Measurements from ENCODE around the gene CDH15.

Gene CDH15

DNA sequence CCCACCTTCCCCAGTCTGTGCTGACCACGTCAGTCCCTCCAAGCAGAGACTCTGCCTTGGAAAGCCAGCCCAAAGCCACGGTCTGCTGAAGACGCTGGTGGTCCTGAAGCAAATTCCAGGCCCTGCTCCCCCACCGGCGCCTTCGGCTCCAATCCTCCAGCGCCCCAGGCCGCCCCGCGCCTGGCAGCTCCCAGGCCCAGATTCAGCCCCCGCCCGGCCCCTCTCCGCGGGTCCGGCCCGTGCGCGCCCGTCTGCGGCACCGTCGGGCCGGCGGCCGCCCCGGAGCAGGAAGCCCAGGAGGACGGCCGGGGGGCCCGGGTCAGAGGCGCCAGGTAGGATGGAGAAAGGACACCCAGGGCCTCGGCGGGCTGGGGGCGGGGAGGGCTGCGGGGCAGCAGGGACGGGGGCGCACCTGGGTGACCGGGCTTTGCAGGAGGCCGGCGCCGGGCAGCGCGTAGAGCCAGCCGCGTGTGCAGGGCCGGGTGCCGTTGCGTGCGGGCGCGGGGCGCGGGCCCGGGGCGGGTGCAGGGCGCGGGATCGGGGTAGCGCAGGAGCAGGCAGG lies 29.4 kb downstream of the CDH15 start:
- no peak for DNase-seq

- DNase-seq = peak; percentile 66
These were observed 30.2 kb downstream of the CDH15 start for GRCh38 chr16:89201439-89202377.

- no peak for DNase-seq
These were observed 31.1 kb downstream of the CDH15 start for GRCh38 chr16:89202422-89203215.

DNA sequence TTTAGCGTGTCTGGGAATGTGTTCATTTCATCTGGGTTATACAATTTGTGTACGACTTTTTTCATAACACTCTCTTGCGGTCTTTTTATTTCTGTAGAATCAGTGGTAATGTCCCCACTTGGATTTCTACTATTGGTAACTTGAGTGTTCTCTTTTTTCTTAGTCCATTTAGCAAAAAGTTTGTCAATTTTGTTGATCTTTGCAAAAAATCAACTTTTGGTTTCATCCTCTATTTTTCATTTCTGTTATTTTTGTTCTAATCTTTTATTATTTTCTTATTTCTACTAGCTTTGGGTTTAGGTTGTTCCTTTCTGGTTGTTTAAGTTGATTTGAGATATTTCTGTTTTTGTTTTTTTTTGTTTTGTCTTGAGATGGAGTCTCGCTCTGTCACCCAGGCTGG lies 36.4 kb downstream of the CDH15 start:
- no peak for DNase-seq

DNA sequence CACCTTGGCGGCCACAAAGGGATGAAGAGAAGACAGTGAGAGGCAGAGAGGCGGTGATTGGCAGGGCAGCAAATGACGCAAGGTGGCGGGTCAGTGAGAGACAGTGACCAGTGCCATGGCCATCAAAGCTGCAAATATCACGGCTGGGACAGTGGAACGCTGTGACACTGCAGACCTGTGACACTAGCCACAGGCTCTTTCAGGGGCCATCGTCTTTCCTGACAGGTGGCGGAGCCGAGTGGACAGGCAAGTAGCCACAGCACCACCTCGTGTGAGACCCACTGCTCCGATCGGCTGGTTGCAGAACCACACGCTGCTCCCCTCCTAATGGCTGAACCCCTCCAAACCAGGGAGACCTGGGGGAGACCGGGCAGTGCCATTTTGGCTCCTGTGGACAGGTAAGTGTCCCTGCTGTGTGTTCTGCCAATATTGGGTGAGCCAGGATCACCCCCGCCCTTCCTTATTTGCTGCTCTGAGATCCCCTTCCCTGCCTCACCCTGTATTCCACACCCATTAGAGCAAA lies 38.0 kb downstream of the CDH15 start:
- DNase-seq = no peak

DNA sequence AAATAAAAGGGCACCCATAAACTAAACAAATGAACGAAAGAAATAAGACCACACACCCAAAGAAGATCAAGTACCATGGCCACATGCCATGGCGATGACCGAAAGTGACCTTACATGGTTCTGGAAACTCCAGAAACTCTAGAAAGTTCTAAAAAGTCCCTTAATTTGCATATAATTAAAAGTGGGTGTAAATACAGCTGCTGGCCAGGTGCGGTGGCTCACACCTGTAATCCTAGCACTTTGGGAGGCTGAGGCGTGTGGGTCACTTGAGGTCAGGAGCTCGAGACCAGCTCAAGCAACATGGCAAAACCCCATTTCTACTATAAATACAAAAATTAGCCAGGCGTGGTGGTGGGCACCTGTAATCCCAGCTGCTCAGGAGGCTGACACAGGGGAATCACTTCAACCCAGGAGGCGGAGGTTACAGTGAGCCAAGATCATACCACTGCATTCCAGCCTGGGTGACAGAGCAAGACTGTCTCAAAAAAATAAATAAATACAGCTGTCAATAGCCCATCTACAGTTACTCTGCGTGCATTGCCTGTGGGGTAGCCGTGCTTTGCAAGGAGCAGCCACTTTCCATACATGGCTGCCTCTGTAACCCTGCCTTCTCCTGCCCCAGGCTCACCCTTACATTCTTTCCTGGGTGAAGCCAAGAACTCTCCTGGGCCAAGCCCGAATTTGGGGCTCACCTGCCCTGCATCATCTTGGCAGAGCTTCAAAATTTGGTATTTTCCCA lies 38.8 kb downstream of the CDH15 start:
- no peak for DNase-seq

DNA sequence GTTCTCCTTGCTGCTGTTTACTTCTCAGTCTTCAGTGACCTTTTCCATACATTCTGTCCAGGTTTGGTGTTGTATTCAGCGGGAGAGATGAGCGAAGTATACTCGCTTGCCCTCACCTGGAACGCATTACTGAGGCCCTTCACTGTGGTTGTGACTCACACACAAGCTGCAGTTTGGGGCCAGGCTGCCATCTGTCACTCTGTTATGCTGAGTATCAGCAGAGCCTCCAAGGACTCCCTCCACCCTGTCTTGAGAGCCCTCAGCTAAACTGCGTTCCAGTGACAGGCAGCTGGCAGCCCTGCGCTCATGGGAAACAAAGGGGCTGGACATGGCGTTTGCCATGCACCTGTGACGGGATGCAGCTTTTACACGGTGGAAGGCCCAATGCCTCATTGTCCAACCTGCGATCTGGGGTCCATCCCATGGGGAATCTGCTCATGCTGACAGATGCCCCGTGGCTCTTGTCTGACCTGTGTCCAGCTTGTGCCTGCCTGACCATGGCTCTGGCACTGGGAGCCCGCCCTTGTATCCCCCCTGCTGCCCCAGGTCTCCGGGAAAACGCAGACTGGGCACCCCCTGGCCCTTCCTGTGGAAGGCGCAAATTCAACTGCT lies 39.5 kb downstream of the CDH15 start:
- DNase-seq = no peak

DNA sequence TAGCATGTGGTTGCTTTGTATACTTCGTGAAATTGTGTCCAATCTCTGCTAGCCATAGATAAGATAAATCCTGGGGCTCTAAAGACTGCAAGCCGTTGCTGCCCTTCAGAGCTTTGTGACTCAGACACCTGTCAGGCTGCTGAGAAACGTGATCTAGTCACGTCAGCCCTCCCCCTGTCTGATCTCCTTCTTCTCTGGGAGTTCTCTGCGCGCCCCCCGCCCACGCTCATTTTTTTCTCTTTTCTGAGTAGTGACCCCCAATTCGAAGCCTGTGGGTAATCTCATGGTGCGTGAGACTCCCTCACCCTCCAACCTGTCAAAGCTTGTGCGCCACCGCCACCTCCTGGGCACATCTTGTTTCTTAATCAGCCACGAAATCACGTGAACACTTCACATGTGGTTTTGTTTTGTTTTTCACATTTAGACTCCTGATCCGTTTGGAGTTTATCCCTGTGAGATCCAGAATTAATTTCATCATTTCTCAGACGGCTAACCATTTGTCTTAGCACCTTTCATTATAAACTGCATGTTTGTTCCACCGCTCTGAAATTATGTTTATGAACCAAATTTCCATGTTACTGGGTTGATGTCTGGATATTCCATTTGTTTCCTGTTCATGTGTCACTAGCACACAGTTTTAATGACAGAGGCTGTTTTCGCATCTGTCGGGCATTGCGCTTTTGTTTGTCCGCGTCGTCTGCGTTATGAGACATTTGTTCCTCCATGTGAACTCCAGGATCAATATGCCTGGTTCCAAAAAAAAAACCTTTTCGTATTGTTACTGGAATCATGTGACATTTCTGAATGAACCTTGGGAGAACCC lies 45.0 kb downstream of the CDH15 start:
- DNase-seq = peak; percentile 73

DNA sequence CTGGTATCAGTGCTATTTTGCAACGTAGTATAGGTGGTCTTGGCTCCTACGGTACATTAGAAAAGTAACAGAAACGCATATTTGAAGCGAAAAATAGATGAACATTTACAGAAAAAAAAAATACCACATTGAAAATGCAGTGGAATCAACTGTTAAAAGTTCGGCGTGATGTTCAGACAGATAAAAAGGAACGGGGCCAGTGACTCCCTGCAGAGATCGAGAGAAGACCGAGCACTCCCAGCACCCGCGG lies 45.5 kb downstream of the CDH15 start:
- no peak for DNase-seq

- peak; percentile 72 for DNase-seq
These were observed 46.0 kb downstream of the CDH15 start, which contains the start of gene ZNF778 for GRCh38 chr16:89217388-89218191. Gene ZNF778, plus strand, starts transcription at chr16:89217703. Its CDS starts 3,425 bp downstream, at chr16:89221128.

- no peak for DNase-seq
These were observed 47.8 kb downstream of the CDH15 start for GRCh38 chr16:89219365-89219764.

- no peak for DNase-seq
These were observed 50.1 kb downstream of the CDH15 start for GRCh38 chr16:89221604-89222003.

- DNase-seq = no peak
These were observed 51.4 kb downstream of the CDH15 start for GRCh38 chr16:89222931-89223330.

DNA sequence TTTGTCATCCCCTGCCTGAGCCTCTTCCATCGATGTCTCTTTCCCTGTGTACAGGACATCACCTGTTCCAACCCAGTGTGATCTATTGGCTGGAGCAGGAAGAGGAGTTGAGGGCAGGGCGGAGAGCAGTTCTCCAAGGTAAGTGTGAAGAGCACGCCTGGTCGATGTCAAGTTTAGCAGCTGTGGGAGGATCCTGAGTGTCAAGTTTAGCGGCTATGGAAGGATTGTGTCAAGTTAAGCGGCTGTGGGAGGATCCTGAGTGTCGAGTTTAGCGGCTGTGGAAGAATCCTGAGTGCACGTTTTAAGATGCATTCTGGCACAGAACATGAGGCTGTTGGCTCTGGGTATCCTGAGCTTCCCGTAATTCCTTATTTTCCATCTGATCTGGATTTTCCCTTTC lies 53.1 kb downstream of the CDH15 start:
- DNase-seq = no peak

DNA sequence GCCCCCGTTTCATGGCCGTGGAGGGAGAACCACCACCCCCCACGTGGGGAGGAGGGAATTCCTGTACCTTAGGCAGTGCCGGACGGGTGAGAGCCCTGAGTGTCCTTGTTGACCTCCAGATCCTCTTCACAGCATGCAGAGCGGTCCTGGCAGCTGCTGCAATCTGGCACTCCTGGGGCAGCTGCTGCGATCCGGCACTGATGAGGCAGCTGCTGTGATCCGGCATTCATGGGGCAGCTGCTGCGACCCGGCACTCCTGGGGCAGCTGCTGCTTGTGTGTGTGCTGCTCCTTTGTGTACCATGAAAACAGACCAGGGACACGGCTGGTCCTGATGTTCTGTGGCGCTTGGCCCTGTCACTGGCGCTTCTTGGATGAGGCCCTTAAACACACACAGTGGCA lies 58.7 kb downstream of the CDH15 start:
- DNase-seq = no peak

DNA sequence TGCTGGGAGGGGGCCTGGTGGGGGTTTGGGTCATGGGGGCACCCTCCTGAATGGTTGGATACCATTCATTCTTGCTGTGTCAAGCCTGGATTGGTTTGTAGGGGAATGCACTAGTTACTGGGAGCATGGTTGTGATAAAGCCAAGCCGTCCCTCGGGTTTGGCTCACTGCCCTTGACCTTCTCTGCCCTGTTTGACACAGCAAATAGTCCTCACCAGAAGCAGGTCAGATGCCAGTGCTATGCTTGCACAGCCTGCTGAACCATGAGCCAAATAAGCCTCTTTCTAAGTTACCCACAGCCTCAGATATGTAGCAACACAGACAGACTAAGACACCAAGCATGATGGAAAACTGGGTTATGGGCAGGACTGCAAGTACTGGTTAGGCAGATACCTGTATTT lies 60.6 kb downstream of the CDH15 start:
- no peak for DNase-seq

- DNase-seq = no peak
These were observed 62.3 kb downstream of the CDH15 start for GRCh38 chr16:89233678-89234490.

- DNase-seq = no peak
These were observed 66.2 kb downstream of the CDH15 start for GRCh38 chr16:89237733-89238132.

- DNase-seq = peak; percentile 71
These were observed 69.8 kb downstream of the CDH15 start for GRCh38 chr16:89241187-89242007.

Measured in activated CD4-positive, alpha-beta T cell treated with anti-CD3 and anti-CD28 coated beads for 1 hour (primary cell).